ENCODE measurements around the gene RBM20.

- TF ChIP-seq POLR2AphosphoS5 (IDR thresholded peaks at IDR 0.05) (no peak), POLR2A (IDR thresholded peaks at IDR 0.05) (no peak), CTCF (IDR thresholded peaks at IDR 0.05) (no peak), EP300 (IDR thresholded peaks at IDR 0.05) (no peak)
These were observed 209.9 kb downstream of the RBM20 start for GRCh38 chr10:110853921-110854605.

Data from sigmoid colon (tissue), 4 donors.